ENCODE measurements around the gene SNTG2.

Gene SNTG2

DNA sequence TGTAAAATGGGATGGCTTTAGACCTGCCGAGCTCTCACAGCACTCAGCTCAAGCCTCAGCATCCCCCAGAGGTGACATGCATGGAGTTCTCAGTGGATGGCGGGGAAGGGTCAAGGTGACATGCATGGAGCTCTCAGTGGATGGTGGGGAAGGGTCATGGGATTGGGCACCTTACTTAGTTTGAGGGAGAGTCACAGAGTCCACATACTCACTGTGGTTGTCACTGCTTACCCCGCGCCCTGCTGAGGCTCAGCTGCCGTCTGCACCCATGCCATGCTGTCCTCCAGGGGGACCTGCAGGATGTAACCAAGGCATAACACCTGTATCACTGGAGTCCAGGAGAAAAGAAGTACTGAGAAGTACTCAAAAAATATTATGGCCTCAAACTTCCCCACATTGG is 350.4 kb downstream of the SNTG2 start:
- TF ChIP-seq, protein P1, sequence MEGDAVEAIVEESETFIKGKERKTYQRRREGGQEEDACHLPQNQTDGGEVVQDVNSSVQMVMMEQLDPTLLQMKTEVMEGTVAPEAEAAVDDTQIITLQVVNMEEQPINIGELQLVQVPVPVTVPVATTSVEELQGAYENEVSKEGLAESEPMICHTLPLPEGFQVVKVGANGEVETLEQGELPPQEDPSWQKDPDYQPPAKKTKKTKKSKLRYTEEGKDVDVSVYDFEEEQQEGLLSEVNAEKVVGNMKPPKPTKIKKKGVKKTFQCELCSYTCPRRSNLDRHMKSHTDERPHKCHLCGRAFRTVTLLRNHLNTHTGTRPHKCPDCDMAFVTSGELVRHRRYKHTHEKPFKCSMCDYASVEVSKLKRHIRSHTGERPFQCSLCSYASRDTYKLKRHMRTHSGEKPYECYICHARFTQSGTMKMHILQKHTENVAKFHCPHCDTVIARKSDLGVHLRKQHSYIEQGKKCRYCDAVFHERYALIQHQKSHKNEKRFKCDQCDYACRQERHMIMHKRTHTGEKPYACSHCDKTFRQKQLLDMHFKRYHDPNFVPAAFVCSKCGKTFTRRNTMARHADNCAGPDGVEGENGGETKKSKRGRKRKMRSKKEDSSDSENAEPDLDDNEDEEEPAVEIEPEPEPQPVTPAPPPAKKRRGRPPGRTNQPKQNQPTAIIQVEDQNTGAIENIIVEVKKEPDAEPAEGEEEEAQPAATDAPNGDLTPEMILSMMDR (IDR thresholded peaks at IDR 0.05), result no peak
- DNase-seq (ENCODE audit: low spot score), result no peak
- Histone ChIP-seq H3K27ac (no peak overlapping the region), H3K4me3 (no peak overlapping the region)

DNA sequence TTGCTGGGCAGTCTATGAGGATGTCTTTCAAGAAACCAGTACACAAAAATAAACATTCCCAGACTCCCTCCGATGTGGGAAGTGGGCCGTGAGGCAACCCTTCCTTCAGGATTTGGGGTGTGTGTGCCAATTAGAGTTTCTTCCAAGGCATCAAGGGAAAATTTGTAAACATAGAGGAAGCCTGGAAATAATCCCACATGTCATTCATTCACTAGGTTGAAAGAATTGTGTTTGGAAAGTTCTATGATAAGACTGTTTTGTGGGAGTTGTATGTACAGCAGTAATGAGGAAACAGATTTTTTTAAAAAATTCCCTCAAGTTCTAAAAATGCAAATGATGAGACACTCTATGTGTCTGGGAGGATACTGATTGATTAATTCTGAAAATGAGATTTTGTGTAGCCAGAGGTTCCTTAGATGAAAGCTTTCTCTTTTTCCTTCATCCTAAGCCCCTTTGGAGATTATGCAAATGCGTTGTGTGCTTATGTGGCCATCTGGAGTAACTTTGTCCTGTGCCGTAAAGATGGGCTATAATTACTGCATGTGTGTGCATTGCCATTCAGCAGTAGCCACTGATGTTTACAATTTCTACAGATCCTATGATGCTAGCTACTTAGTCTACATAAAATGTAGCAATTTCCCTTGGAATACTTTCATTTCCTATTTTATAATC is 354.8 kb downstream of the SNTG2 start:
- H3K4me3 ChIP-seq, result no peak overlapping the region
- no peak overlapping the region for H3K27ac ChIP-seq
- TF ChIP-seq, protein P1 (IDR thresholded peaks at IDR 0.05), result no peak
- no peak for DNase-seq (ENCODE audit: low spot score)

DNA sequence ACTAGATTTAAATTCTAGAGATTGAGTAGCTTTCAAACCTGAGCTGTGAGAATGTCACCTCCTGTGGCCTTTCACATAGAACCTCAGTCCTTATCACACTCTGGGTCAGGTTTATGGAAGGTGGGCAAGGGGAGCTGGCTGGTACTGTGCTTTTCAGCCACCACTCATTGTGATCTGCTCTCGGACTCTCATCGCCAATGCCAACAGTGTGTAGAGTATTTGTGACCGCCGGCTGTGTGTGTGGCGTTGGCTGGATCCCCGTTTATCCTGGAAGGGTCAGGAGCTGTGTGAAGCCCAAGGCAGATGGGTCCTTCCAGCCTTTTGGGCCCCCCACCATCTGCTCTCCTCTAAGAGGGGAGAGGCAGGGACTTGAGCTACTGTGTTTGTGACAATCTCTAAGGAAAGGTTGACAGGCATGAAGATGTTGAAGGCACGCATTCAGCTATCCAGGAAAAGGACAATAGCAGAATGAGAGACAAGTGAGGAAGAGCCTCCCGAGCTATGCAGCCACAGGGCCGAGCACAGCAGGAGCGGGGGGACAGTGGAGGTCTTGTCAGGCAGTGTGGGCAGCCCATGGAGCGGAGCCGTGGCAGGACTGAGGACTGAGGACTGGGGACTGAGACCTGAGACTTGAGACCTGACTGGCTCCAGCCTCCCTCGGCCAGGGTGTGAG is 355.5 kb downstream of the SNTG2 start:
- Histone ChIP-seq H3K4me3 (no peak overlapping the region), H3K27ac (no peak overlapping the region)
- DNase-seq (ENCODE audit: low spot score), result no peak
- TF ChIP-seq, protein P1 (IDR thresholded peaks at IDR 0.05), result no peak

DNA sequence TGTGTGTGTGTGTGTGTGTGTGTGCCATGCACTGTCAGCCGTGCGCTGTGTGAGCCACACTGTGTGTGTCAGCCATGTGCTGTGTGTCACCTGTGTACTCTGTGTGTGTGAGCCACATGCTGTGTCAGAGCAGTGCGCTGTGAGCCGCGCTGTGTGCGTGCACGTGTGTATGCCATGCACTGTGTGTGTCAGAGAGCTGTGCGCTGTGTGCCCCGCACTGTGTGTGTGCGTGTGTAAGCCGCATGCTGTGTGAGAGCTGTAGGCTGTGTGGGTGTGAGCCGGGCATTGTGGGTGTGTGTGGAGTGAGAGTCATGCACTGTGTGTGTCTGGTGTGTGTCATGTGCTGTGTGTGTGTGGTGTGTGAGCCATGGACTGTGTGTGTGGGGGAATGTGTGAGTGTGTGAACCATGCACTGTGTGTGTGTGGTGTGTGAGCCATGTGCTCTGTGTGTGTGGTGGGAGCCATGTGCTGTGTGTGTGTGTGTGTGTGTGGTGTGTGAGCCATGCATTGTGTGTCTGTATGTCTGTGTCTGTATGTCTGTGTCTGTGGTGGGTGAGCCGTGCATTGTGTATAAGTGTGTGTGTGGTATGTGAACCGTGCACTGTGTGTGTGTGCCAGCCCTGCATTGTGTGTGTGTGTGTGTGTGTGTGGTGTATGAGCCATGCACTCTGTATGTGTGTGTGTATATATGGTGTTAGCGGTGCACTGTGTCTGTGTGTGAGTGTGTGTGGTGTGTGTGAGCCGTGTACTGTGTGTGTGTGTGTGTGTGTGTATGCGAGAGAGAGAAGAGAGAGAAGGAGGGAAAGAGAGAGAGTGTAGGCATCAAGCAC is 356.3 kb downstream of the SNTG2 start:
- H3K4me3 ChIP-seq, result no peak overlapping the region
- H3K27ac ChIP-seq, result no peak overlapping the region
- no peak for DNase-seq (ENCODE audit: low spot score)
- TF ChIP-seq, protein P1 (IDR thresholded peaks at IDR 0.05), result no peak

DNA sequence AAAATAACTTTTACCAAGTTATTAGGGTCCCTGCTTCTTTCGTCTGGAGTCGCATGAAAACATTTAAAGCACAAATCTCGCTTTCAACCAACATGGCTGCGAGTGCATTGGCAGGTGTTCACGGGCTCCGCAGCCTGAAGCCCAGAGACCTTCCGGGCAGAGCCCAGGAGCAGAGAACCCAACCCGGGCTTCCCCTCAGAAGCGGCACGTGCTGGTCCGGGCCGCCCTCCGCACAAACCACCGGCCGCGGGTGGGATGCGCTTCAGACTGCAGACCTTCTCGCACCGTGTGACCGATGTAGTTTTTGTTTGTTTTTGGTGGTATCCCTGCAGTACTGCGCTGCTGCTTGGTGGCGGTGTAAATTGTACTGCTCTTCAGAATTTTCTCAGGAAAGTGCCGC is 357.0 kb downstream of the SNTG2 start:
- TF ChIP-seq, protein P1 (IDR thresholded peaks at IDR 0.05), result no peak
- H3K27ac ChIP-seq, result no peak overlapping the region
- H3K4me3 ChIP-seq, result no peak overlapping the region
- no peak for DNase-seq (ENCODE audit: low spot score)

DNA sequence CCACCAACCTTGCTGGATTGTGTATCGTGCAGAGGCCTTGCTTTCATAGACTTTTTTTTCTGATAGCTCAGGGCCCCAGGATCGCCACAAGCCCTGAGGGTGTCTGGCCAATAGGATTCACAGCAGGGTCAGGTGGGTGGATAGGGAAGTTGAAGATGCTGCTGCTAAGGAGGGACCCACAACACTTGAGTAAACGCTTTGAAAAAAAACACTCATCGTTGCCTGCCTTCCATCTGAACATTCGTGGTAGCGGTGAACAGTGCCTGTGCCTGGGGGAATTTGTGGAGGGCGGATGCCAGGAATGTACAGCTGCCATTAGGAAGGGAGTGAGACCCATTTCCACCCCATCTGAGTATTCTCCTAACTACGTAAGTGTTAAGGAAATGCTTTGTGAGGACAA is 358.0 kb downstream of the SNTG2 start:
- no peak overlapping the region for H3K4me3 ChIP-seq
- H3K27ac ChIP-seq, result no peak overlapping the region
- TF ChIP-seq, protein P1 (IDR thresholded peaks at IDR 0.05), result no peak
- DNase-seq (ENCODE audit: low spot score), result no peak

All from coronary artery (tissue), 2 donors.